Measurements from ENCODE around the gene MCTP1.

GRCh38 chr5:94779684-94780083 lies 505.2 kb downstream of the MCTP1 start:
- no peak for TF ChIP-seq POLR2A (IDR thresholded peaks at IDR 0.05)
- TF ChIP-seq, protein P1, sequence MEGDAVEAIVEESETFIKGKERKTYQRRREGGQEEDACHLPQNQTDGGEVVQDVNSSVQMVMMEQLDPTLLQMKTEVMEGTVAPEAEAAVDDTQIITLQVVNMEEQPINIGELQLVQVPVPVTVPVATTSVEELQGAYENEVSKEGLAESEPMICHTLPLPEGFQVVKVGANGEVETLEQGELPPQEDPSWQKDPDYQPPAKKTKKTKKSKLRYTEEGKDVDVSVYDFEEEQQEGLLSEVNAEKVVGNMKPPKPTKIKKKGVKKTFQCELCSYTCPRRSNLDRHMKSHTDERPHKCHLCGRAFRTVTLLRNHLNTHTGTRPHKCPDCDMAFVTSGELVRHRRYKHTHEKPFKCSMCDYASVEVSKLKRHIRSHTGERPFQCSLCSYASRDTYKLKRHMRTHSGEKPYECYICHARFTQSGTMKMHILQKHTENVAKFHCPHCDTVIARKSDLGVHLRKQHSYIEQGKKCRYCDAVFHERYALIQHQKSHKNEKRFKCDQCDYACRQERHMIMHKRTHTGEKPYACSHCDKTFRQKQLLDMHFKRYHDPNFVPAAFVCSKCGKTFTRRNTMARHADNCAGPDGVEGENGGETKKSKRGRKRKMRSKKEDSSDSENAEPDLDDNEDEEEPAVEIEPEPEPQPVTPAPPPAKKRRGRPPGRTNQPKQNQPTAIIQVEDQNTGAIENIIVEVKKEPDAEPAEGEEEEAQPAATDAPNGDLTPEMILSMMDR (IDR thresholded peaks at IDR 0.05), result no peak
